Measurements from ENCODE around the gene NPIPA8.
"Not testable (repeated sequence)": the region's sequence is repeated elsewhere in the genome, so short reads cannot be mapped to it uniquely, and the experiment has no call there.

NPIPA8 gene

GRCh38 chr16:18270171-18270570 lies 66.4 kb downstream of the NPIPA8 start:
- not testable (repeated sequence) for DNase-seq
